C4-2B (cell line): ENCODE data around the gene NHERF1.

ENCODE experiments used
- H3K27ac ChIP-seq: fragments of 450-650 bp; 2 replicates; pipeline ENCODE4 v1.5.1; 2017
- CTCF ChIP-seq: fragments of 450-650 bp; conservative IDR thresholded peaks from 2 replicates; pipeline ENCODE4 v1.5.1; 2017; ENCODE audit warnings: mild to moderate bottlenecking
- ZFX ChIP-seq: fragments of 450-650 bp; IDR thresholded peaks from 2 replicates; pipeline ENCODE4 v1.6.1; 2017

Gene NHERF1

GRCh38 chr17:74712301-74712700 lies 36.1 kb upstream of the NHERF1 start:
- TF ChIP-seq ZFX = no peak
- no peak for TF ChIP-seq CTCF
- H3K27ac ChIP-seq = no peak overlapping the region

- no peak within 1 kb of the TSS for H3K27ac ChIP-seq
- TF ChIP-seq CTCF = no peak
- no peak for TF ChIP-seq ZFX
Measured at GRCh38 chr17:74712756-74713155, 35.7 kb upstream of the NHERF1 start, which contains the start of gene CD300LF. Gene CD300LF, minus strand, starts transcription at chr17:74712923. Its CDS starts 57 bp downstream, at chr17:74712866.

GRCh38 chr17:74713171-74713755 lies 35.2 kb upstream of the NHERF1 start:
- H3K27ac ChIP-seq = no peak overlapping the region
- TF ChIP-seq CTCF (no peak), ZFX (no peak)

- no peak overlapping the region for H3K27ac ChIP-seq
- TF ChIP-seq ZFX (no peak), CTCF (no peak)
Measured at GRCh38 chr17:74715144-74715543, 33.3 kb upstream of the NHERF1 start.

GRCh38 chr17:74720506-74720905 lies 27.9 kb upstream of the NHERF1 start:
- H3K27ac ChIP-seq = no peak overlapping the region
- TF ChIP-seq CTCF = no peak

- TF ChIP-seq CTCF (no peak), ZFX (no peak)
- no peak overlapping the region for H3K27ac ChIP-seq
Measured at GRCh38 chr17:74722782-74723181, 25.6 kb upstream of the NHERF1 start.

GRCh38 chr17:74723891-74724290 lies 24.5 kb upstream of the NHERF1 start:
- H3K27ac ChIP-seq = no peak overlapping the region
- TF ChIP-seq ZFX (no peak), CTCF (no peak)
